ENCODE measurements around the gene RINT1. TPM values are rescaled to one million over a fixed set of nuclear protein-coding genes. Genes with fewer than 3 reads are reported as not detected.

Gene RINT1
- total RNA-seq, 6 donors from 2014 or later: 9.4 to 24.3 (median 15.2) TPM

DNA sequence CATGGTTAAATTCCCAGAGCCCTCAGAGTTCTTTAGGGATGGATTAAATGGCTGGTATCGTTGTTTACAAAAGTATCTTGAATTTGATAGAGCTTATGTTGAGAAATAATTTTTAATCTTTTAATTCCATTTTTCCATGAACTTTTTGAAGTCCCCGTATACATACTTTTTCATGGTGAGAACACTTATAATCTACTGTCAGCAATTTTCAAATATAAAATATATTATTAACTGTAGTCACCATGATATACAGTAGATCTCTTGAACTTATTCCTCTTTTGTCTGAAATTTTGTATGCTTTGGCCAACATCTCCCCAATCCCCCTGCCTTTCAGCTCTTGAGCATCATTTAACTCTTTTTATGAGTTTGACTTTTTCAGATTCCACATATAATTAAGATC, 39.9 kb downstream of the RINT1 start:
- Histone ChIP-seq H3K4me1 (no peaks in the 10 kb centered on the region), H3K27ac (no peak overlapping the region), H3K27me3 (no peaks in the 10 kb centered on the region), H3K36me3 (peaks cover 0 to 21% (median 11%) of the 10 kb centered on the region in 4 donors), H3K9me3 (no peaks in the 10 kb centered on the region), H3K4me3 (no peak overlapping the region)
- TF ChIP-seq, protein P1, sequence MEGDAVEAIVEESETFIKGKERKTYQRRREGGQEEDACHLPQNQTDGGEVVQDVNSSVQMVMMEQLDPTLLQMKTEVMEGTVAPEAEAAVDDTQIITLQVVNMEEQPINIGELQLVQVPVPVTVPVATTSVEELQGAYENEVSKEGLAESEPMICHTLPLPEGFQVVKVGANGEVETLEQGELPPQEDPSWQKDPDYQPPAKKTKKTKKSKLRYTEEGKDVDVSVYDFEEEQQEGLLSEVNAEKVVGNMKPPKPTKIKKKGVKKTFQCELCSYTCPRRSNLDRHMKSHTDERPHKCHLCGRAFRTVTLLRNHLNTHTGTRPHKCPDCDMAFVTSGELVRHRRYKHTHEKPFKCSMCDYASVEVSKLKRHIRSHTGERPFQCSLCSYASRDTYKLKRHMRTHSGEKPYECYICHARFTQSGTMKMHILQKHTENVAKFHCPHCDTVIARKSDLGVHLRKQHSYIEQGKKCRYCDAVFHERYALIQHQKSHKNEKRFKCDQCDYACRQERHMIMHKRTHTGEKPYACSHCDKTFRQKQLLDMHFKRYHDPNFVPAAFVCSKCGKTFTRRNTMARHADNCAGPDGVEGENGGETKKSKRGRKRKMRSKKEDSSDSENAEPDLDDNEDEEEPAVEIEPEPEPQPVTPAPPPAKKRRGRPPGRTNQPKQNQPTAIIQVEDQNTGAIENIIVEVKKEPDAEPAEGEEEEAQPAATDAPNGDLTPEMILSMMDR (IDR thresholded peaks at IDR 0.05): no peak
- TF ChIP-seq EP300 (IDR thresholded peaks at IDR 0.05) (no peak), POLR2A (IDR thresholded peaks at IDR 0.05) (no peak), POLR2AphosphoS5 (IDR thresholded peaks at IDR 0.05) (no peak)
- no peak for DNase-seq
- no peak for ATAC-seq (ENCODE audit: low FRiP score in 2 of 2)
- 92 to 96% methylated on average over 2 of the region's 2 CpGs for WGBS, 2 donors

DNA sequence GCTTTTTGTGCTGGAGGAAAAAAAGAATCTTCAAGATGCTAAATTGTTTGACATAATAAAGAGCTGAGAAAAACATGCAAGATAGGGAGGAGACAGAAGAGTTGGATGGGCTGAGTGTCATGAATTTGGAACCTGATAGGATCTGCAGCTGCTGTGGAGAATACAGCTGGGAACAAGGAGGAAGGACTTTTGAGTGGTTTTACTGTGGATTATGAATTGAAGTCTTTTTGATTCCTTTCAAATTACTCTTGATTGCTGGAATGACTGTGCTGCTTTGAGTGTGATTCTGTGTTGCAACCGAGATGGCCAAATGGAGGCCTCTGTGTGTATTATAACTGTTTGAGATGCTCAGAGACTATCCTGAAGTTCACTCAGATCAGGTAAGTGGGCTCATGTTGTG, 45.2 kb downstream of the RINT1 start:
- no peak for TF ChIP-seq POLR2AphosphoS5 (IDR thresholded peaks at IDR 0.05)
- TF ChIP-seq POLR2A (IDR thresholded peaks at IDR 0.05): no peak
- TF ChIP-seq EP300 (IDR thresholded peaks at IDR 0.05): no peak
- TF ChIP-seq, protein P1 (IDR thresholded peaks at IDR 0.05): no peak
- Histone ChIP-seq H3K4me1 (peaks cover 7 to 9% (median 8%) of the 10 kb centered on the region in 4 donors), H3K36me3 (no peaks in the 10 kb centered on the region), H3K9me3 (no peaks in the 10 kb centered on the region), H3K27me3 (no peaks in the 10 kb centered on the region), H3K4me3 (no peak overlapping the region), H3K27ac (no peak overlapping the region)
- ATAC-seq (ENCODE audit: low FRiP score in 2 of 2): no peak
- DNase-seq: no peak
- 69 to 83% methylated on average over 1 of the region's 1 CpG for WGBS, 2 donors

DNA sequence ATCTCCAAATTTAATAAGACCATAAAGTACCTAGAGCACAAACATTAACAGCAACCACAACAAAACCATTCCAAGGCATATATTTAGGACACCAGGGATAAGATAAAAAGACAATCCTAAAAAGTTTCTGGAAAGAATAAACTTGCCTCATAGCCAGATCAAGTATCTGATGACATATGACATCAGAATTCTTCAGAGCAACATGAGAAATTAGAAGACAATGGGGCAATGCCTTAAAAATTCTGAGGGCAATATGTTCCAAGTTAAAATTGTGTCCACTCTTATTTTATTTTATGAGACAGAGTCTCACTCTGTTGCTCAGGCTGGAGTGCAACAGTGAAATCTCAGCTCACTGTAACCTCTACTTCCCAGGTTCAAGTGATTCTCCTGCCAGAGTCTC, 46.5 kb downstream of the RINT1 start:
- TF ChIP-seq, protein P1 (IDR thresholded peaks at IDR 0.05): no peak
- ATAC-seq (ENCODE audit: low FRiP score in 2 of 2): no peak
- DNase-seq: no peak
- no peak overlapping the region for H3K27ac ChIP-seq
- no peaks in the 10 kb centered on the region for H3K36me3 ChIP-seq
- peaks cover 7 to 9% (median 8%) of the 10 kb centered on the region in 4 donors for H3K4me1 ChIP-seq
- H3K4me3 ChIP-seq: no peak overlapping the region
- no peaks in the 10 kb centered on the region for H3K9me3 ChIP-seq
- no peaks in the 10 kb centered on the region for H3K27me3 ChIP-seq

DNA sequence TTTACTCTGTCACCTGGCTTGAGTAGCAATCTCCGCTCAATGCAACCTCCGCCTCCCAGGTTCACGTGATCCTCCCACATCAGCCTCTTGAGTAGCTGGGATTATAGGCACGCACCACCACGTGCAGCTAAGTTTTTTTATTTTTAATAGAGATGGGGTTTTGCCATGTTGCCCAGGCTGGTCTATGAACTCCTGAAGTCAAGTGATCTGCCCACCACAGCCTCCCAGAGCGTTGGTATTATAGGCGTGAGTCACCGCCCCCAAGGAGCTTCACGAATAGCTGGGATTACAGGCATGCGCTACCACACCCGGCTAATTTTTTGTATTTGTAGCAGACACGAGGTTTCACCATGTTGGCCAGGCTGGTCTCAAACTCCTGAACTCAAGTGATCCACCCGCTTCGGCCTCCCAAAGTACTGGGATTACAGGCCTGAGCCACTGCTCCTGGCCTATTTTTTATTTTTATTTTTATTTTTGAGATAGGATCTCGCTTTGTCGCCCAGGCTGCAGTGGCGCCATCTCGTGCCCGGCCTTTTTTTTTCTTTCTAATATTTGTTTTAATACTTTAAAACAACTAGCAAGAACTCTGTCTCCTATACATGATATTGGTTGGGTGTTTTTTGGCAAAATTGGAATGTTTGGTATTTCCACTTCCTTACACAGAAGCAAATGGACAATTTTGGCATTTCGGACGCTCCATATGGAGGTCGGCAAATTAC, 48.2 kb downstream of the RINT1 start:
- Histone ChIP-seq H3K4me3 (no peak overlapping the region), H3K27ac (no peak overlapping the region)
- WGBS, 2 donors: 88 to 92% methylated on average over 21 to 22 of the region's 22 CpGs

More for the DNA sequence above, 48.2 kb downstream of the RINT1 start:
- TF ChIP-seq EP300 (IDR thresholded peaks at IDR 0.05) (no peak), POLR2AphosphoS5 (IDR thresholded peaks at IDR 0.05) (no peak), POLR2A (IDR thresholded peaks at IDR 0.05) (no peak)
- TF ChIP-seq, protein P1 (IDR thresholded peaks at IDR 0.05): no peak
- Histone ChIP-seq H3K27me3 (no peaks in the 10 kb centered on the region), H3K9me3 (peaks cover 0 to 4% (median 0%) of the 10 kb centered on the region in 4 donors), H3K36me3 (no peaks in the 10 kb centered on the region), H3K4me1 (peaks cover 7 to 9% (median 8%) of the 10 kb centered on the region in 4 donors)
- ATAC-seq (ENCODE audit: low FRiP score in 2 of 2): no peak
- DNase-seq: no peak

Data from upper lobe of left lung (tissue), 6 donors.